OCI-M2 (cell line): ENCODE data around the gene SYNGAP1.
A peak's percentile ranks its signal among the peaks of the same experiment; 100 is the strongest.

ENCODE experiments used
- DNase-seq: peaks from one replicate; lab custom pipeline; 2025; ENCODE audit not compliant: unreplicated experiment; lab: John Stamatoyannopoulos, UW

Gene SYNGAP1

GRCh38 chr6:33420491-33421343 is 852 bp downstream of the SYNGAP1 start:
- no peak for DNase-seq

- no peak for DNase-seq
These were observed 1.4 kb downstream of the SYNGAP1 start for GRCh38 chr6:33421344-33421643.

- no peak for DNase-seq
These were observed 3.9 kb downstream of the SYNGAP1 start for GRCh38 chr6:33423777-33424176.

- no peak for DNase-seq
These were observed 5.2 kb downstream of the SYNGAP1 start for GRCh38 chr6:33424855-33425667.

DNA sequence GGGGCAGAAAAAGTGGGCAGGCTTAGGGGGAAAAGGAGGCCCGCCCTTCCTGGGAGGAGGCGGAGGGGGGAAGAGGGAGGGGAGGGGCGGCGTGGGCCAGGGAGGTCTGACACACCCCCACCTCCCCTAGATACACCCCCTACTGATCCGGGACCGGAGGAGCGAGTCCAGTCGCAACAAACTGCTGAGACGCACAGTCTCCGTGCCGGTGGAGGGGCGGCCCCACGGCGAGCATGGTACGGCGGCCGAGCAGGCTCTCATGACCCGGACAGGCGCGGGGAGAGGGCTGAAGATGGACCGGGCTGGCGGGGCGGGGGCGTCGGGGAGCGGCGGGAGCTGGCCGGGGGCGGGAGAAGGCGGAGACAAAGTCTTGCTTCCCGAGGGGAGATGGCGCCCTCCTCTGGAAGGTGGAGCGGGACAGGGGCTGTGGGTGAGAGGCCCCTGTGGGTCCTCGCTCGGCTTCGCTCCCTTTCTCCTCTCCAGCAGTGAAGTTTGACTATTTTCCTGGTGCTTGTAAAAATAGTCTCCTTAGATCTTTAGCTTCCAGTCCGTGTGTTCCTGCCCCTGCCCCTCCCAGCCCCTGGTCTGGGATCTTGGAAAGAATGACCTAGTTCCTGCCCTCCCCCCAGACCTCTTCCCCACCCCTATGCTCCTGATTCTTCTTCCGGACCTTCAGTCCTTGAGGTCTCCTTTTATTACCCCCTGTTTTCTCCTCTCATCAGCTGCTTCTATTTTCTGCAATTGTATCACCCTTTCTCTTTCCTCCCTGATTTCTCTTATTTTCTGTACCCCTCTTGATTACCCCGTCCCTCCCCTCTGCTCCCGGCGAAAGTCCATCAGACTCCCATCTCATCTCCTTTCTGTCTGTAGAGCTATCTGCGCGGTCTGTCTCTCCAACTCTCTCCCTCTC is 6.1 kb downstream of the SYNGAP1 start:
- peak; percentile 74 for DNase-seq

GRCh38 chr6:33426590-33427511 is 7.0 kb downstream of the SYNGAP1 start:
- no peak for DNase-seq

DNA sequence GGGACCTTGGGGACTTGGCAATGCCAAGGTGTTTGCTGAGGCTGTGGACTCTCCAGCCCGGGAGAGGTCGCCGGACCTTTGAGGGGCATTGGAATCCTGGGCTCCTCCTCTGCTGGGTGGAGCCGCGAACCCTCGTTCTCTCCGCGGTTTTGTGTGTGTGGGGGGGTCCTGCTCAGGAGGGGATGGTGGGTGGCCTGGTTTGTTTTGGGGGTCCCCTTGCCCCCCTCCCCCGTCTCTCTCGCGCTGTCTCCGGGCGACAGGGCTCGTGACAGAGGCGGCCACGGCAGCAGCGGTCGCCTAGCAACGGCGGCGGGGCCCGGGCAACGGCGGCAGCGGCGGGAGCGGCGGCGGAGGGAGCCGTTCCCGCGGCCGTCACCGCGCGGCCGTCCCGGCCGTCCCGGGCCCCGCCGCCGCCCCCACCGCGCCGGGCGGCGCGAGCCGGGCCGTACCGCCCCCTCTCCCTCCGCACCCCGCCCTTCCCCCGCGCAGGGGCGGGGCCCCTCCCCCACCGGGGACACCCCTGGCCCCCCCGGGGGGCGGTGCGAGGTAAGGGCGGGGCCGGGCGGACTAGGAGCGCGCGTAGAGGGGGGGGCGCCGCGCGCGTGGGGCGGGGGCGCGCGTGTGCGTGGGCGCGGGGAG is 7.8 kb downstream of the SYNGAP1 start:
- no peak for DNase-seq

GRCh38 chr6:33428224-33428965 is 8.5 kb downstream of the SYNGAP1 start:
- no peak for DNase-seq

DNA sequence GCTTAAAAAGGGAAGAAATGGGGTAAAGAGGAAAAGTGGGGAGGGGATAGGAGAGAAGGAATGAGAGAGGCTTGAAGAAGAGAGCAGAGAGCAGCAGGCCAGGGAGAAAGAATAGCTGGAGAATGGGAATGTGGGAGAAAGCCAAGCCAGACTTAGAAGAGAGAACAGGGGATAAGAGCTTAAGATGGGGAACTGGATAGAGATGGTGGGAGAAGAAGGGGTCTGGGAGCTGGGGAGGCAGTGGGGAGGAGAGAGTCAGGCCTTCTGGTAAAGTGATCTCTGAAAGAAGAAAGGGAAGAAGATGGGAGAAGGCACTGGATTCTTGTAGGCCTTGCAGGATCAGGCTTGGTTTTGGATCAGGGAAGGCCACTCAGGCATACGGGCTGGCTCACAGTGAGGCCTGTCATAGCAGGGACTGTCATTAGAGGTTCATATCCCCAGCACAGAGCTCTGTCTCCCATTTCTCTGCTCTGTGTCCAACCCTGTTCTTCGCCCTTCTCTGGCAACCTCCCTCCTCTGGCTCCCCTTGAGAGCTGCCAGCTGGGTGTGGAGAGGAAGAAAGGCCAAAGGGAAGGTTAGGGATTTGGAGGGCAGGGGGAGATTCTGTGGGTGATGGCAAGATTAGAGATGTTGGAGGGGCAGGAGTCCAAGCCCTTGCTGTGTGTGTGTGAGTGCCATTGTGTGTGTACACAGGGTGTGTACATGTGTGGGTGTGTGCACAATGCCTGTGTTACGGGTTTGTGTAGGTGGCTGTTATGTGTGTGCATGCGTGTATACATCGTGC is 9.3 kb downstream of the SYNGAP1 start:
- DNase-seq = no peak

GRCh38 chr6:33429750-33430052 is 9.8 kb downstream of the SYNGAP1 start:
- DNase-seq = no peak

DNA sequence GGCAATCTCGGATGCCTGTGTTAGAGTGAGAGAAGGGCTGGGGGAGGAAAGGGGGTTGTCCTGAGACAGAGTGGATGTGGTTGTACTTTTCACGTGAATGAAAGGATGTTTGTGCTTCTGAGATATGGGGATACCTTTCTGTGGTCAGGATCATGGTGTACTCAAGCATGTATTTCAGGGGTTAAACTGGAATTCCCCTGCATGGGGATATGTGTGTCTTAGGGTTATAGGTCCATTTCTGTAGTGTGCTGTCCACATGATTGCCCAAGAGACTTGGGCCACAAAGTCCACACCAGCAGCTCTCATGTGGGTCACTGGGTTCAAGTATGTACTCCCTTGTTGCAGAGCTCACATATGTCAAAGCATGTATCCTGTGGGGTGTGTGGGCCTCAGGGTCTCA is 10.5 kb downstream of the SYNGAP1 start:
- no peak for DNase-seq

DNA sequence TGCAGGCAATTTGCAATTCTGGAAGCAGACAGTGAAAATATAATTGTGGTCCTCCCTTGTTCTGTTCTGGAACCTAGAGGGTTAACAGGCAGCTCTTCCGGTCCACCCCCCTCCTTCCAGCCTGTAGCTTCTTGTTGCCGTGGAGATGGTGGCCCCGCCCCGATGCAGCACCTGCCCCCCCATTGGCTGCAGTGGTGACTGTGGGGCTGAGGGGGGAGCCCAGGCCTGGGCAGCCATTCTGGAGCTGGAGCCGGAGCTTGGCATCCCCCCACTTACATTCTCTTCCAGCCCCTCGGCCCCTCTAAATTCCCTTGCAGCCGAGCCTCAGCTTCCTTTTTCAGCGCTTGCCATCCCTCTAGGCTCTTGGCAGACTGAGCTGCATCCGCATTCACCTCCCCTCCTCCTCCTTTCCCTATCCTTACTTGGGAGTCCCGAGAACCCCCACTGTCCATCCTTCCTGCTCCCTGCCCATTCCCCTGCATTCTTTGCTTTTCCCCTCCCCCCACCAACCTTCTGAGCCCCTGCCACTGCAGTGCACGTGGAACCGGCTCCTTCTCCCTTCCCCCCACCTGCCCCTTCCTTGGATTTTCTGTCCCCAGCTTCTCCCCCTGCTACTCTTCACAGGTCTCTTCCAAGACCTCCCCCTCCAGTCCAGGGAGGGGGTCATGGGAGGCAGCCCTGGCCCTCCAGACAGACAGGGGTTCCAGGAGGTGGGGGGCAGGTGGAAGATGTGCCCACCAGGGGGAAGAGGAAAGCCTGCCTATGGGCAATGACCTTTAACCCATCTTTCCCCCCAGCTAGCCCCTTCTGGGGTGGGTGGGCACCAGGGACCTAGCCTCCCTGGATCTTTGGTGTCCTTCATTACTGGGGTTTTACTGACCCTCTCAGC is 11.4 kb downstream of the SYNGAP1 start:
- no peak for DNase-seq

DNA sequence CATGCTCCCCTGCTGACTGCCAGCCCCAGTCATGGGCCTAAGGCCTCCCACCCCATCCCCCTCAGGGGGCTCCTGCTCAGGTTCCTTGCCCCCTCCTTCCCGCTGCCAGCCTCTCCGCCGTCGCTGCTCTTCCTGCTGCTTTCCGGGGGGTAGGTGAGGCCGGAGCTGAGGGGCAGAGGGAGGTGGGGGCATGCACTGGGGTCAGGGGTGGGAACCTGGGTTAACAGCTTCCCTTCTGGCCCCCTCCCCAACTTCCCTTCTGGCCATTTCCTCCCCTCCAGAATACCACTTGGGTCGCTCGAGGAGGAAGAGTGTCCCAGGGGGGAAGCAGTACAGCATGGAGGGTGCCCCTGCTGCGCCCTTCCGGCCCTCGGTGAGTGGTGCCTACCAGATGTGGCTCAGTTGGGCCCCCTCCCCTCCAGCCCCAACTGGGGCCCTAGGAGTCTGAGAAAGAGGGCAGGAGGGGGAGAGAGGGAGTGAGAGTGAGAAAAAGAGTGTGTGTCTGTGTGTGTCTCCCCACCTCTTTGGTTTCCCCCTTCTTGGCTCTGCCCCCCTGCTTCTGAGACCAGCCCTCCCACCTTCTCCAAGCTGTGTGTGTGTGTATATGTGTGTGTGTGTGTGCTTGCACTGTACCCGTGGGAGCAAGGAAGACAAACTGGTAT is 12.1 kb downstream of the SYNGAP1 start:
- no peak for DNase-seq

GRCh38 chr6:33432546-33432945 is 12.7 kb downstream of the SYNGAP1 start:
- DNase-seq = no peak

- no peak for DNase-seq
These were observed 13.2 kb downstream of the SYNGAP1 start for GRCh38 chr6:33433001-33433543.

DNA sequence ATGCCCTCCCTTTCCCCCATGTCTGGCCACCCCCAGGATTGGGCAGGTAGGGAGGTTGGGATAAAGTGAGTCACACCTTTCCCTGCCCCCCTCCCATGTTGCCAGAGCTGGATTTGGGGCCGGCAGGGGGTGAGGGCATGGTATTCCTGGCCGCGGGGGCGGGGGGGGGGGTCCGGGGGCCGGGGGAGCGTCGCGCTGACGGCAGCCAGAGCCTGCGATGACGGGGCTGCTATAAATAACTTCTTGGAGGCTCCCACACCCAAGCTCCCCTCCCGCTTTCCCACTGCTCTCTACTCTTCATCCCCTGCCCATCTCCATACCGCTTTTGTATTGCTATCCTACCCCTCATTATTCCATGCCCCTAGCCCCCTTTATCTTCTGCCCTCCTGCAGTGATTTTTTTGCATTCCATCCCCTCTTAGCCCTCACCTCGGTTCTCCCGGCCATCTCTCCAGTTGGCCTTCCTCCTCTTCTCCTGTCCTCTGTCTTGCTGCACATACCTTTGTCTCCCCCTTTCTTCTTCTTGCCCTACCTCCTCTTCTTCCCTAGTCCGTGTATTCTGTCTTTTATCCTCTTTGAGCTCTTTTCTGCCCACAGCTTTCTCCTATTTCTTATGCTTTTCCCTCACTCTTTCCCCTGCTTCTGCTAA is 13.8 kb downstream of the SYNGAP1 start:
- DNase-seq = no peak
